GM21529 (cell line): ENCODE results near the gene SETD2.

Source experiments
- ATAC-seq: cut with Tn5 transposase; IDR thresholded peaks from one replicate; pipeline ENCODE4 v1.9.1; 2021; ENCODE audit not compliant: unreplicated experiment

The SETD2 gene

GRCh38 chr3:46968783-46969428 is 195.0 kb downstream of the SETD2 start:
- no peak for ATAC-seq

DNA sequence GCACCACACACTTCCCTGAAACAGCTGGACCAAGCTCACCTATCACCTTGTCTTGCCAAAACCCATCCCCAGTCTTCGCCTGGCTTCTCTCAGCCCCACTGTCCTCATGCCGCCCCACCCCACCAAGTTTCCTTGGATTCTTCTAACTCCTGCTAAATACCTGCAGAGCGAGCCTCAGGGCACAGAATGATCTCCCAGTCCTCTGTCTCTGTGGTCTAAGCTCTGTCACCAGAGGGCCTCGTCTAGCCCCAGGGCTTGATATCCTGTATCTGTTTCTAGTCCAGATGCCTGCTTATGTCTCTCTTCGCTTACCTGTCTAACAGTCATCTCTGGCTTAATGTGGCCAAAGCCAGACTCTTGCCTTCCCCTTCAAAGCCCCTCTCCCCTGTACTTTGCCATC is 197.1 kb downstream of the SETD2 start:
- ATAC-seq: no peak
